ENCODE measurements around the gene CTTNBP2NL.
"Not testable (repeated sequence)": the region's sequence is repeated elsewhere in the genome, so short reads cannot be mapped to it uniquely, and the experiment has no call there.

CTTNBP2NL gene

DNA sequence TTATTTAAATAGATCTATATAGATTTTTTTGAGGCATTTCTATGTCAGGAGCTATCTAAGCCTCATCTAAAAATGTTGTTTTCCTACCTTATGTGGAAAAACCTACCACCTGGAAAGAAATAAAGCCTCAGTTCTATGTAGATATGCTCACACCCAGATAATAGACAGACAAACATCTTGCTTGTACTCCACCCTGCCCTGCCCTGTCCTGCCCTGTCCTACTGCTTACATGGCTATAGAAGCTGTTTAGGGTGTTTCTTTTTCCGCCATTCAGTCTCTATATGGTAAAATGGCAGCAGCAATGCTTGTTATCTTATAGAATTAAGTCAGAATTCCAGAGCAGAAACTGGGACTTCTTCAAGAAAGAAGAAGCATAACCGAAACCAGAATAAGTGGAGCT lies 13.4 kb downstream of the CTTNBP2NL start:
- H3K4me3 ChIP-seq (ENCODE audit: low read length), result no peak overlapping the region
- DNase-seq (ENCODE audit: low read depth, low spot score), result no peak

DNA sequence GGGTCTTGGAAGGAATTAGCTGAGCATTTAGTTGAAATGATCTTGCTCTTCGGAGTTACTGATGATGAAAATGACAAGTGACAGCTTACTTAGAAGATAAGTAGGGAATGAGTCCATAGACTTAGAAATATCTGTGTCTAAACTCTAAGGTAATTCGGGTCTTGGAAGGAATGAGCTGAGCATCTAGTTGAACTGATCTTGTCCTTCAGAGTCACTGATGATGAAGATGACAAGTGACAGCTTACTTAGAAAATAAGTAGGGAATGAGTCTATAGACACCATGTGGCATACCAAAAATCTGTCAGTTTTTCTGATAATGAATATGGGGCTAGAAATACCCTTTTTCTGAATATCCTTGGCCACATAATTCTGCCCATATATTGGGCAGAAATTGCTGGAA lies 14.7 kb downstream of the CTTNBP2NL start:
- no peak for DNase-seq (ENCODE audit: low read depth, low spot score)
- no peak overlapping the region for H3K4me3 ChIP-seq (ENCODE audit: low read length)

DNA sequence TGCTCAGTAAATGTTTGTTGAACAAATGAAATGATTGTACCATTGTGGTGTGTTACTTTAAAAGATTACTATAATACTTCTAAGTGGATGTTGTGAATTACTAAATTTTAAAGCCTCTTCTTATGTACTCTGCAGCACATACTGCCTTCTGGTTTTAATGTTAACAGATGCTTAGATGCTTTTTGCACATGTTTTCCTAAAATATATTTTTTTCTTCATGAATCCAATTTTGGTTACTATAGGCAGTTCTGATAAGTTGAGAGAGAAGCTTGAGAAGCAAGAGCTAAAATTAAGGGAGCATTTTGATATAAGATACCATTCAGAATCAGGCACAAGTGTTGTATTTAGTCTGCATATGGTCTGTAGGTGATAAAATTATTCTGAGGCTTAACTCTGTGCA lies 21.3 kb downstream of the CTTNBP2NL start:
- no peak overlapping the region for H3K4me3 ChIP-seq (ENCODE audit: low read length)
- no peak for DNase-seq (ENCODE audit: low read depth, low spot score)

DNA sequence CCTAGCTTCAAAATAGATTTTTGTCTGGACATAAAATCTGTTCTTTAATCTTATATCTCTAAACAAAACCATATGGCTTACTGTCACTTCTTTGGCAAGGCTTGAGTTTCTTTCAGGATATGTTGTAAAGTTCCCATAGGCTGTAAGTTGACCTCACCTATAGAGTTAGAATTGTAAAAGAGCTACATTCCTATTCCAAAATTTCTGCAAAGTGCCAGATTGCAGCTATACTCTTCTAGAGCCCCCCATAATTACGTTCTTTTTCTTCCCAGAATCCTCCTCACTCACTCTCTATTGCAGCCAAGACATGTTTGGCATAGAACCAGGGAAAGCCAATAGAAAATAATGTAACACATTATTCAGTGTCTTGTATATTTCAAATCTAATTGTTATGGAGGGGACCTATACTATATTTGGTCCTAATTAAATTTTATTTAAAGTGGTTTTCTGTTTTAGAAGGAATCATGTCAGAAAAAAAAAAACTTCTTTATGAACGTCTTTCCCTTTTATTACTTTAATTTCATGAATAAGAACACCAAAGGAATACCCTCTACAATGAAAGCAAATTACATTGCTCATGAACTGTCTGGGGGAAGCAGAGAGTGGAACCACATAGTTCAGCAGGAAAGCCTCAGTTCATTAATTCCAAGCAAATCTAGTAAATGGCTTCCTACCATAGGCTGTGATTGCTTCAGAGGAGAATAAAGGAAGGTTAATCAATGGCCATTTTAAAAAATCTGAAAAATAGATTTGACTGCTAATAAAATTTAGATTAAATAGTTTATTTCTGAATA lies 22.3 kb downstream of the CTTNBP2NL start:
- DNase-seq (ENCODE audit: low read depth, low spot score), result no peak
- H3K4me3 ChIP-seq (ENCODE audit: low read length), result no peak overlapping the region

DNA sequence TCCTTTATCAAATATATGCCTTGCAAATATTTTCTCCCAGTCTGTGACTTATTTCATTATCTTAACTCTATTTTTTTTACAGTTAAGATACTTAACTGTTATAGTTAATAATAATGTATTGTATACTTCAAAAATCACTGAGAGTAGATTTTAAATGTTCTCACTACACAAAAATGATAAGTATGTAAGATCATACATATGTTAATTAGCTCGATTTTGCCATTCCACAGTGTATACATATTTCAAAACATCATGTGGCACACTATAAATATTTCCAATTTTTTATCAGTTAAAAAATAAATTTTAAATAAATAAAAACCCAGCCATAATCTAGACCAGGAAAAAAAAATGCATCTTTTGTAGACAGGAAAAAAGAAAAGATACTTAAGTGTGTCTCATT lies 27.2 kb downstream of the CTTNBP2NL start:
- DNase-seq (ENCODE audit: low read depth, low spot score), result no peak
- H3K4me3 ChIP-seq (ENCODE audit: low read length), result no peak overlapping the region

DNA sequence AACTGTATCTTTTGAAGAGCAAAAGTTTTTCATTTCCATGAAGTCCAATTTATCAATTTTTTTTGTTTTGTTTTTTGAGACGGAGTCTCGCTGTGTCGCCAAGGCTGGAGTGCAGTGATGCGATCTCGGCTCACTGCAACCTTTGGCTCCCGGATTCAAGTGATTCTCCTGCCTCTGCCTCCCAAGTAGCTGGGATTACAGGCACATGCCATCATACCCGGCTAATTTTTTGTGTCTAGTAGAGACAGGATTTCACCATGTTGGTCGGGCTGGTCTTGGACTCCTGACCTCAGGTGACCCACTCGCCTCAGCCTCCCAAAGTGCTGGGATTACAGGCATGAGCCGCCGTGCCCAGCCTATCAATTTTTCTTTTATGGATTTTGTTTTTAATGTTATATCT lies 27.7 kb downstream of the CTTNBP2NL start:
- not testable (repeated sequence) for H3K4me3 ChIP-seq (ENCODE audit: low read length); DNase-seq (ENCODE audit: low read depth, low spot score)

DNA sequence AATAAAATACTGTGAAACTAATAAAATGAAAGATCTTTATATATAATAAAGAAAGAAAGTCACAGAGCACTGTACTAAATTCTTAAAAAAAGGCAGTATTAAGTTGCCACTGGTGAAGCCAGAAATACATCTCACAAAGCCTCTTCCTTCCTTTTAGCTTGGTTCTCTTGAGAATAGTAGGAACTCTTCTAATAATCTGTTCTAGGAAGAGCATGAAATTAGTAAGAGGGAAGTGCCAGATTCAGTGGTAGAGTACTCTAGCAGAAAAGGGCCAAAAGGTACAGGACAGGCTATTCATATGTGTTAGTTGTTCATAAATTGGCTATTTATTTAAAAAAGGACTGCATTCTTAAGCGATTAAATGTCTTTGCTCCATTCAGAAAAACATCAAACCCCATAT lies 33.7 kb downstream of the CTTNBP2NL start:
- no peak for DNase-seq (ENCODE audit: low read depth, low spot score)
- H3K4me3 ChIP-seq (ENCODE audit: low read length), result no peak overlapping the region

DNA sequence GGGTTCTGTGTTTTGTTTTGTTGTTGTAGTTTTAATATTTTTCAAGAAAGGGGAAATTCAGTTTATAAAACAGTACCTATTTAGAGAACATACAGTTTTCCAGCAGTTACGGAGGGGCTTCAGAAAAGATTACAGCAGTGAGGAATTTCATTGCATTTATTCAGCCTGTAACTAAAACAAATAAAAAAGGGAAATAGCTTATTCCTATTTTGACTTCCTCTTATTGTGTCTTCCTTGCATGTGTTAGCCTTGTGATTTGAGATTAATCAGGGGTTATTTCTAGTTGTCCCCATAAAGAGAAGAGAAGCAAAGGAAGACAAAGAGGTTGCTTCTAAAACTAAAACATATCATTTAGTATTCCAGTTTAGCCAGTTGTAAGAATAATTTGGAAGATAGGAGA lies 35.0 kb downstream of the CTTNBP2NL start:
- DNase-seq (ENCODE audit: low read depth, low spot score), result no peak
- H3K4me3 ChIP-seq (ENCODE audit: low read length), result no peak overlapping the region

DNA sequence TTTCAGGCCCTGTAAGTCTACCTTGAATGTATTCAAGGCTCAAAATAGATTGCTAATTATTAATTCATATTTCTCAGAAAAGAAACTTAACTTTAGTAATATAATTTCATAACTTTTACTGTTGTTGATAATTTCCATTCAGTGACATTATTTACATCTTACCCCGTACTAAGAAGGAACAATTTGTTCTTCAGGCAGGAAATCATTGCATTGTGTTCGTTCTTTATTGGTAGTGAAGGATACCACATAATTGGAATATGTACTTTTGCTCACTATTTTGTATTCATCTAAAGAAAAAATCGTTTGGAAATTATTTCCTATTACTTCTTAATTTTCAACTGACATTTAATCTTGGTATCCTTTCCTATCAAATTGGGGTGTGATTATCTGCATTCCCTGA lies 39.4 kb downstream of the CTTNBP2NL start:
- no peak overlapping the region for H3K4me3 ChIP-seq (ENCODE audit: low read length)
- no peak for DNase-seq (ENCODE audit: low read depth, low spot score)

DNA sequence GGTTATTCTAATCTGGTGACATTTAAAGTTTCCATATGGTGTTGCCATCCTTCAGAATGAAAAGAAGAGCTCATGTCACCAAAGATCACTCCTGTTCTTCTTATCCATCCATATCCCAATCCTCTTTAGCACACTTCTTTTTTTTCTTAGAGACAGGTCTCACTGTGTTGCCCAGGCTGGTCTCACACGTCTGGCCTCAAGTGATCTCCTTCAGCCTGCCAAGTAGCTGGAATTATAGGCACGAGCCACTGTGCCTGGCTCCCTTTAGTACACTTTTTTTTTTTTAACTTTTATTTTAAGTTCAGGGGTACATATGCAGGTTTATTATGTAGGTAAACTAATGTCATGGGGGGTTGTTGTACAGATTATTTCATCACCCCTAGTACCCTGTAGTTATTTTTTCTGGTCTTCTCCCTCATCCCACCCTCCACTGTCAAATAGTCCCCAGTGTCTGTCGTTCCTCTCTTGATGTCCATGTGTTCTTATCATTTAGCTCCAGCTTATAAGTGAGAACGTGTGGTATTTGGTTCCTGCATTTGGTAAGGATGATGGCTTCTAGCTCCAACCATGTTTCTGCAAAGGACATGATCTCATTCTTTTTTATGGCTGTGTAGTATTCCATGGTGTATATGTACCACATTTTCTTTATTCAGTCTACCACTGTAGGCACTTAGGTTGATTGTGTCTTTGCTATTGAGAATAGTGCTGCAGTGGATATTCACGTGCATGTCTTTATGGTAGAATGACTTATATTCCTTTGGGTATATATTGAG lies 40.6 kb downstream of the CTTNBP2NL start:
- H3K4me3 ChIP-seq (ENCODE audit: low read length), result no peak overlapping the region
- DNase-seq (ENCODE audit: low read depth, low spot score), result no peak

DNA sequence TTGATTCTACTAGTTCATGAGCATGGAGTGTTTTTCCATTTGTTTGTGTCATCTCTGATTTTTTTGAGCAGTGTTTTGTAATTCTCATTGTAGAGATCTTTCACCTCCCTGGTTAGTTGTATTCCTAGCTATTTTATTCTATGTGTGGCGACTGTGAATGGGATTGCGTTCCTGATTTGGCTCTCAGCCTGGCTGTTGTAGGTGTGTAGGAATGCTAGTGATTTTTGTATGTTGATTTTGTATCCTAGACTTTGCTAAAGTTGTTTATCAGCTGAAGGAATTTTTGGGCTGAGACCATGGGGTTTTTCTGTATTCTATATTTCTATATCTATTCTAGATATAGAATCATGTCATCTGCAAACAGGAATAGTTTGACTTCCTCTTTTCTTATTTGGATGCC lies 42.1 kb downstream of the CTTNBP2NL start:
- not testable (repeated sequence) for DNase-seq (ENCODE audit: low read depth, low spot score); H3K4me3 ChIP-seq (ENCODE audit: low read length)

DNA sequence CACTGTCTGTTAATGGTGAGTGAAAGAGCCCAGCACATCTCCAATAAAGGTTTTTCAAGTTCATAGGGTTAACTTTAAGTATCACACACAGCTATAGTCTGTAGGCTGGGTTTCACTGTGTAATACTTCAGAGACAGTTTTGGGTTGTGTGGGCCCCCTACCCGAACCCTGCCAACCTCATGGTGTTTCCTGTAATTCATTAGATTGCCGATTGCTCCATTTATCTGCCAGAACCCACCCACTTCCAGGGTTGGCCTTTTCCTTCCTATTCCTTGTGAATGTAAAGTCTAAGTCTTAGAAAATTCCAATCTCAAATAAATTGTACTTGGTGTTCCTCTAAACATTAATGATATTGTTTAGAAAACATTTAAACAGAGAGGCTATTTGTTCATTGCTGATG lies 43.6 kb downstream of the CTTNBP2NL start:
- no peak overlapping the region for H3K4me3 ChIP-seq (ENCODE audit: low read length)
- no peak for DNase-seq (ENCODE audit: low read depth, low spot score)

DNA sequence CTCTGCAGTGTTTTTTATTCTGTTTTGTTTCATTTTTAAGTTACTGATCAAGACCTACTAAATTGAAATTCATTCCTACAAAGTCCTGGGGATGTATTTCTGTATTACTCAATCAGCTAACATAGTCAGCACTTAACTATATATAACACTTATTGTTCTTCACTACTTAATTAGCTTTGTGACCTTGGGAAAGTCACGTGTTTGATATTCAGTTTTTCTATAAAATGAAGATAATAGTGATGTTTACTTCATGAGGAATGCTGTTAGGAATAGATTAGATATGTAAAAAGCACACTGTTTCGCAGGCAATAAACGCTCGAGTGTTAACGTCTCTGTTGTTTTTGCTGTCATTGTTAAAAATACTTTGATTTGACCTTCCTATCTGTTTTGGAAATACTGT lies 44.6 kb downstream of the CTTNBP2NL start:
- H3K4me3 ChIP-seq (ENCODE audit: low read length), result no peak overlapping the region
- no peak for DNase-seq (ENCODE audit: low read depth, low spot score)

DNA sequence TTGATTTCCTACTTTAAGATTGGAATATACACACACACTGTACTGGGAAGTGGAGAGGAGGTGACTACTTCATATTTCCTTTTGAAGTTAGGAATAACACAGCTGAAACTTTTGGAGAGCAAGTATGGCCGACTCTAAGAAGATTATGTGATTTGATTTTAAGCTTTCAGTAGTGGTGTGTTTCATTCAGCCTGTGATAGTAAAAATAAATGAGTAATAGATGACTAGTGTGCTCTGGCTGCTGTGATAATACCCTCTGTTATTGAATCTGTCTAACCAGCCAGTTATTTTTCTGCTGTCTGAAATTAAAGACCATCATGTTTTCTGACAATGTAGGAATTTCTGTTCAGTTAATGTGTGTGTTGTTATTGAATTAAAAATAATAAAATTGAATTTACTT lies 48.3 kb downstream of the CTTNBP2NL start:
- no peak for DNase-seq (ENCODE audit: low read depth, low spot score)
- no peak overlapping the region for H3K4me3 ChIP-seq (ENCODE audit: low read length)

DNA sequence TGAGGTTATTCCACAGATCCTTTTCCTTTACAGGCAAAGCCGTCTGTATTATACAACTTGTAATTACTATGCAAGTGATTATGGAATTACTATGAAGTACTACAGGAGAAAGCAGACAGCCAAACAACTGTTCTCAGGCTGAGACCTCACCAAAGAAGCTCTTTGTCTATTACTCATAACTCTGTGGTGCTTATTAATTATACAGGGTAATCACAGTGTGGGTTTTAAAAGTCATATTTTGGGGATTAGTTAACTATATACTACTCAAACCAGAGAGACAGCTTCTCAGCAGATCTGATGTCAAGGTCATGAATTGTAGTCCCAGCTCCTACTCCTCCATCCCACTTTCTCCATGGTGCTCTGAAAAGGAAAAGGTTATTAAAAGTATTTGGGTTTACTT lies 49.6 kb downstream of the CTTNBP2NL start:
- no peak overlapping the region for H3K4me3 ChIP-seq (ENCODE audit: low read length)
- no peak for DNase-seq (ENCODE audit: low read depth, low spot score)

DNA sequence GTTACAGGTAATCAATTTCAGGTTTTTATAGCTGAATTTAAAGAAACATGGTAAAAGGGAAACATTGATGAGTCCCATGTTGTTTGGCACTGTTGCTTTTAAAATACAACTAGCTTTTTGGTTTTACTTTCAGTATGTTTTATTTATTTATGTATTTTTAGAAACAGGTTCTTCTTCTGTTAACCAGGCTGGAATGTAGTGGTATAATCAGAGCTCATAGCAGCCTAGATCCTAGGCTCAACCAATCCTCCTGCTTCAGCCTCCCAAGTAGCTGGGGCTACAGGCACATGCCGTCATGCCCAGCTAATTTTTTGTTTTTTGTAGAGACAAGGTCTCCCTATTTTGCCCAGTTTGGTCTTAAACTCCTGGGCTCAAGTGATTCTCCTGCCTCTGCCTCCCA lies 50.4 kb downstream of the CTTNBP2NL start:
- DNase-seq (ENCODE audit: low read depth, low spot score), result no peak
- no peak overlapping the region for H3K4me3 ChIP-seq (ENCODE audit: low read length)

DNA sequence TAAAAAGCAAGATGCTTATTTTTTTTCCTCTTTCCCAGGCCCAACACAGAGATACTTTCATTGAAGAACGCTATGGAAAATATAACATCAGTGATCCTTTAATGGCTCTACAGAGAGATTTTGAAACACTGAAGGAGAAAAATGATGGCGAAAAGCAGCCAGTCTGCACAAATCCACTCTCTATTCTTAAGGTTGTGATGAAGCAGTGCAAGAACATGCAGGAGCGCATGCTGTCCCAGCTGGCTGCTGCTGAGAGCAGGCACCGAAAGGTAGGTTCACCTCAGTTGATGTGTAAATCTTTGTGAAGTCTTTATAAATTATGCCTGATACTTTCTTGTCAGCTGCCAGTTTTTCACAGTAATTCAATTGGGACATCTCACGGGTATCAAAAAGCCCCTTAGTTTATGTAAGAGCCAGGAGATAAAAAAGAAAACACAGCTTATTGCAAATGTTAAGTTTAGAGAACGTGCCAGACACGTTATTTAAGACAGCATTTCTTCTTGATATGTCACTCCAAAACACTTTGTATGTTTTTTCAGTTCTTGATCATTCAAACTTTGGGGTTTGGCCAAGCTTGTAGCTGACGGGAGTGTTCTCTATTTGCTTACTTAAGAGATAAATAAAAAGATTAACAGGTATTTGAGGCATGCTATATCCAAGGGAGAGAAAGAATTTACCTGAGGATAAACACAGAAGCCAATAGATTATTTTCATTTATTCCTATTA lies 53.1 kb downstream of the CTTNBP2NL start:
- no peak overlapping the region for H3K4me3 ChIP-seq (ENCODE audit: low read length)

DNA sequence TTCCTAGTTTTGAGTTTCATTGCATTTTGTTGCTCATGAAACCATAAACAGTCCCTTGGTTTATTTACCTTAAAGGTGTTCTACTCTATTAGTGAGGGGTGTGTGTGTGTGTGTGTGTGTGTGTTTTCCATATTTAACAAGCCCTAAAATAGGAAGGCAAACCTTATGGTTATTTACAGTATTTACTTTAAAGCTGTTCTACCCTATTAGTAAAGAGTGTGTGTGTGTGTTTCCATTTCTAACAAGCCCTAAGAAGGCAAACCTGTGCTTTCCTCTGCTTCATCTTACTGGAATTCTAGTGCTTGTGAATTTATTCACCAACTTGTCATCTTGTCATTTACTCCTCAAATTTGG lies 53.6 kb downstream of the CTTNBP2NL start:
- no peak for DNase-seq (ENCODE audit: low read depth, low spot score)
- H3K4me3 ChIP-seq (ENCODE audit: low read length), result no peak overlapping the region

More for the DNA sequence above, 53.1 kb downstream of the CTTNBP2NL start:
- DNase-seq (ENCODE audit: low read depth, low spot score), result no peak

DNA sequence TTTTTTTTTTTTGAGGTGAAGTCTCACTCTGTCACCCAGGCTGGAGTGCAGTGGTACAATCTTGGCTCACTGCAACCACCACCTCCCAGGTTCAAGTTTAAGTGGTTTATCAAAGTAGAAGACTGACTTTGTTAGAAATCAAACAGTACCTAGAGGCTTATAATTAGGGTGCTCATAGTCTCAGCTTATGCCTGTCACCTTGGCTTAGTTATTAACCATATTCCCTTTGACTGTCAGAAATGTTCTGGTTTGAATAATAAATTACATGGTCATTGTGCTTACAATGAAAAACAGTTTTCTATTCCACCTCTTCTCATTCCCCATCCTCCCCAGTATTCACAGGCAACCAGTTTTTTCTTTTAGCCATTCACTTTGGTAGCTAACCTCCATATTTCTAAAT lies 54.8 kb downstream of the CTTNBP2NL start:
- DNase-seq (ENCODE audit: low read depth, low spot score), result no peak

DNA sequence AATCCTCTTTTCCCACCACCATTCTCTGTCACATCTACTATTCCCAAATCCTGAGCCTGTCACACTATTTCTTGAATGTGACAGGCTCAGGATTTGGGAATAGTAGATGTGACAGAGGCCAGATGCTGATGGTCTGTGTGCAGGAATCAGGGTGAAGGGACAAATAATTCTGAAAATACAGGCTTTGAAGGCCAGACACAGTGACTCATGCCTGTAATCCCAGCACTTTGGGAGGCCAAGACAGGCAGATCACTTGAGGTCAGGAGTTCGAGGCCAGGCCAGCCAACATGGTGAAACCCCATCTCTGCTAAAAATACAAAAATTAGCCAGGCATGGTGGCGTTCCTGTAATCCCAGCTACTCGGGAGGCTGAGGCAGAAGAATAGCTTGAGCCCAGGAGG lies 55.3 kb downstream of the CTTNBP2NL start:
- not testable (repeated sequence) for H3K4me3 ChIP-seq (ENCODE audit: low read length); DNase-seq (ENCODE audit: low read depth, low spot score)

More for the DNA sequence above, 54.8 kb downstream of the CTTNBP2NL start:
- no peak overlapping the region for H3K4me3 ChIP-seq (ENCODE audit: low read length)
